GM19043 (cell line): ENCODE results near the gene PI4K2B.
A peak's percentile ranks its signal among the peaks of the same experiment; 100 is the strongest.
"Not testable (repeated sequence)": the region's sequence is repeated elsewhere in the genome, so short reads cannot be mapped to it uniquely, and the experiment has no call there.

Experiments used
- ATAC-seq: cut with Tn5 transposase; IDR thresholded peaks from one replicate; pipeline ENCODE4 v1.9.1; 2021; ENCODE audit warnings: low read depth; ENCODE audit not compliant: unreplicated experiment

Gene PI4K2B

GRCh38 chr4:25233737-25234389, at the start of gene PI4K2B:
Gene PI4K2B, plus strand, starts transcription at chr4:25234033. Its CDS starts 131 bp downstream, at chr4:25234164.
- peak; percentile 58 for ATAC-seq

- ATAC-seq = no peak
These were observed 49.8 kb upstream of the PI4K2B start for GRCh38 chr4:25184056-25184455.

GRCh38 chr4:25190407-25190806, 43.4 kb upstream of the PI4K2B start:
- ATAC-seq = no peak

GRCh38 chr4:25198713-25199112, 35.1 kb upstream of the PI4K2B start:
- no peak for ATAC-seq

GRCh38 chr4:25207997-25208396, 25.8 kb upstream of the PI4K2B start:
- ATAC-seq = no peak

GRCh38 chr4:25209702-25210101, 24.1 kb upstream of the PI4K2B start:
- ATAC-seq = no peak

GRCh38 chr4:25211721-25212120, 22.1 kb upstream of the PI4K2B start:
- ATAC-seq = no peak

- ATAC-seq = no peak
These were observed 21.0 kb upstream of the PI4K2B start for GRCh38 chr4:25212822-25213221.

GRCh38 chr4:25213347-25213979, 20.4 kb upstream of the PI4K2B start:
- no peak for ATAC-seq

GRCh38 chr4:25214750-25215149, 19.1 kb upstream of the PI4K2B start:
- not testable (repeated sequence) for ATAC-seq

GRCh38 chr4:25215511-25215910, 18.3 kb upstream of the PI4K2B start:
- ATAC-seq = no peak

GRCh38 chr4:25221377-25221776, 12.5 kb upstream of the PI4K2B start:
- no peak for ATAC-seq

GRCh38 chr4:25223802-25224375, 9.9 kb upstream of the PI4K2B start:
- no peak for ATAC-seq

- no peak for ATAC-seq
These were observed 4.0 kb upstream of the PI4K2B start for GRCh38 chr4:25229804-25230203.

- ATAC-seq = no peak
These were observed 639 bp upstream of the PI4K2B start for GRCh38 chr4:25233194-25233593.

- ATAC-seq = peak; percentile 60
These were observed 847 bp downstream of the PI4K2B start for GRCh38 chr4:25234390-25235370.

GRCh38 chr4:25235401-25235800, 1.6 kb downstream of the PI4K2B start:
- ATAC-seq = no peak

- not testable (repeated sequence) for ATAC-seq
These were observed 2.2 kb downstream of the PI4K2B start for GRCh38 chr4:25236030-25236429.

GRCh38 chr4:25236971-25237370, 3.1 kb downstream of the PI4K2B start:
- no peak for ATAC-seq

- no peak for ATAC-seq
These were observed 4.2 kb downstream of the PI4K2B start for GRCh38 chr4:25238052-25238451.

GRCh38 chr4:25239528-25239927, 5.7 kb downstream of the PI4K2B start:
- not testable (repeated sequence) for ATAC-seq
